Nephron progenitor cell (in vitro differentiated cells): Measurements from ENCODE around the gene OR7C1.
A peak's percentile ranks its signal among the peaks of the same experiment; 100 is the strongest.
"Not testable (repeated sequence)": the region's sequence is repeated elsewhere in the genome, so short reads cannot be mapped to it uniquely, and the experiment has no call there.

Source experiments
- DNase-seq: peaks from one replicate; pipeline ENCODE4 v3.0.0; 2021
- H3K27ac Mint-ChIP-seq: 2 replicates; pipeline ENCODE4 v1.8.0; 2021; ENCODE audit warnings: mild to moderate bottlenecking, moderate library complexity, mixed read lengths
- H3K27me3 Mint-ChIP-seq: 2 replicates; pipeline ENCODE4 v1.8.0; 2021; ENCODE audit warnings: mild to moderate bottlenecking, low read depth, mixed read lengths; ENCODE audit not compliant: poor library complexity
- H3K36me3 Mint-ChIP-seq: 2 replicates; pipeline ENCODE4 v1.8.0; 2021; ENCODE audit warnings: low read depth, mixed read lengths
- H3K4me1 Mint-ChIP-seq: 2 replicates; pipeline ENCODE4 v1.8.0; 2021; ENCODE audit warnings: mixed read lengths
- H3K4me3 Mint-ChIP-seq: 2 replicates; pipeline ENCODE4 v1.8.0; 2021; ENCODE audit warnings: mild to moderate bottlenecking, moderate library complexity, mixed read lengths
- H3K9me3 Mint-ChIP-seq: 2 replicates; pipeline ENCODE4 v1.8.0; 2021; ENCODE audit warnings: mild to moderate bottlenecking, moderate library complexity, mixed read lengths
- CTCF ChIP-seq: fragments of 200-600 bp; sonication (generic); IDR thresholded peaks from 2 replicates; pipeline ENCODE4 v1.5.0; 2021; ENCODE audit warnings: antibody characterized with exemption

The OR7C1 gene

GRCh38 chr19:14782626-14783409 lies 52.2 kb downstream of the OR7C1 start:
- Mint-ChIP-seq H3K27me3 (peaks cover 8% of the 10 kb centered on the region), H3K4me3 (no peak overlapping the region), H3K4me1 (no peaks in the 10 kb centered on the region), H3K36me3 (no peaks in the 10 kb centered on the region), H3K9me3 (peaks cover 26% of the 10 kb centered on the region), H3K27ac (no peak overlapping the region)
- no peak for DNase-seq
- no peak for TF ChIP-seq CTCF

GRCh38 chr19:14781713-14782536 lies 53.1 kb downstream of the OR7C1 start:
- not testable (repeated sequence) for H3K4me3 Mint-ChIP-seq, H3K27ac Mint-ChIP-seq, H3K4me1 Mint-ChIP-seq, H3K36me3 Mint-ChIP-seq, DNase-seq
- peaks cover 11% of the 10 kb centered on the region for H3K27me3 Mint-ChIP-seq
- H3K9me3 Mint-ChIP-seq = peaks cover 24% of the 10 kb centered on the region

- Mint-ChIP-seq H3K9me3 (peaks cover 25% of the 10 kb centered on the region), H3K27me3 (peaks cover 18% of the 10 kb centered on the region)
- not testable (repeated sequence) for H3K36me3 Mint-ChIP-seq, H3K27ac Mint-ChIP-seq, H3K4me1 Mint-ChIP-seq, H3K4me3 Mint-ChIP-seq, DNase-seq
These were observed 54.3 kb downstream of the OR7C1 start for GRCh38 chr19:14780622-14781225.

DNA sequence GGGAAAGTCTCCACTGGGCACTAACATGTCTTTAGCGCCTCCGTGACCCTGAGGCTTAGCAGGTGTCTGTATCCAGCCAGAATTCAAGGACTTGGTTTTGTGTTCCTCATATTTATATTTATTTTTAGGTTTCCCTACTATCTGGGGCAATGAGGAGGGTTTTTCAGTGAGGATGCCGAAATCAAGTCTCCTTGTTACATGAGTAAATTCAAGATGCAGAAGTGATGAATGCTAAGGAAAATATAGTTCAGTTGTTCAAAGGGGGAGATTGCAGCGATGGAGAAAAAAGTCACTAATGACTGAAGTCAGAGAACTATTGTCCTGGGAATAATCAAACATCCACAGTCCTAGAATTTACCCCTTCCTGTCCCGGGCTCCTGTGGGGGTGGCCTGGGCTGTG lies 55.8 kb downstream of the OR7C1 start:
- Mint-ChIP-seq H3K36me3 (no peaks in the 10 kb centered on the region), H3K27ac (no peak overlapping the region), H3K4me1 (no peaks in the 10 kb centered on the region), H3K27me3 (peaks cover 30% of the 10 kb centered on the region), H3K9me3 (peaks cover 19% of the 10 kb centered on the region), H3K4me3 (no peak overlapping the region)
- no peak for DNase-seq
- no peak for TF ChIP-seq CTCF

DNA sequence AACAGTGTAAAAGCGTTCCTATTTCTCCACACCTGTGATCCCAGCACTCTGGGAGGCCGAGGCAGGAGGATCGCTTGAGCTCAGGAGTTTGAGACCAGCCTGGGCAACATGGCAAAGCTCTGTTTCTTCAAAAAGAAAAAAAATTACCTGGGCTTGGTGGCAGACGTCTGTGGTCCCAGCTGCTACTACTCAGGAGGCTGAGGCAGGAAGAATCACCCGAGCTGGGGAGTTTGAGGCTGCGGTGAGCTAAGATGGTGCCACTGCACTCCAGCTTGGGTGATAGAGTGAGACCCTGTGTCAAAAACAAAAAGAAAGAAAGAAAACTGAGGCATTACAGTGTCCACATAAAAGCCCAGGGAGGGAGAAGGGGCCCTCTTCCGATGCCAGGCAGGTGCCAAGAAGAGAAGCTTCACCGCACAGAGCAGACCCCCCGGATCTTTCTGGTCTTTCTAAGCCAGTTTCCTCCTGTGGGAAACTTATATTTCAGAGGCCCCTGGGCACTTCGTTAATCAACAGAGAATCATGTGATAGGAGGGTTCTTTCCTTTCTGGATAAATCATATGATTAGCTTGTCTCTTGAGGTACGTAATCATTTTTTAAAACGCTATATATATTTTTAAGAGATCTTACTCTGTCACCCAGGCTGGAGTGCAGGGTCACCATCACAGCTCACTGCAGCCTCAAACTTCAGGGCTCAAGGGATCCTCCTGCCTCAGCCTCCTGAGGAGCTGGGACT lies 56.7 kb downstream of the OR7C1 start, which contains the start of gene ADGRE2:
Gene ADGRE2 (minus strand): TSS at position 451 of the 736 bp plus-strand sequence. CDS start 1,804 bp downstream, outside the sequence.
- H3K9me3 Mint-ChIP-seq = peaks cover 24% of the 10 kb centered on the region
- H3K4me3 Mint-ChIP-seq, H3K4me1 Mint-ChIP-seq, H3K27ac Mint-ChIP-seq, H3K36me3 Mint-ChIP-seq, DNase-seq: not testable (repeated sequence)
- H3K27me3 Mint-ChIP-seq = peaks cover 38% of the 10 kb centered on the region

DNA sequence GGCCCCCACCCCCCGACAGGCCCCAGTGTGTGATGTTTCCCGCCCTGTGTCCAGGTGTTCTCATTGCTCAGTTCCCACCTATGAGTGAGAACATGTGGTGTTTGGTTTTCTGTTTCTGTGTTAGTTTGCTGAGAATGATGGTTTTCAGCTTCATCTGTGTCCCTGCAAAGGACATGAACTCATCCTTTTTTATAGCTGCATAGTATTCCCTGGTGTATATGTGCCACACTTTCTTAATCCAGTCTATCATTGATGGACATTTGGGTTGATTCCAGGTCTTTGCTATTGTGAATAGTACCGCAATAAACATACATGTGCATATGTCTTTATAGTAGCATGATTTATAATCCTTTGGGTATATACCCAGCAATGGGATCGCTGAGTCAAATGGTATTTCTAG lies 57.3 kb downstream of the OR7C1 start:
- H3K27ac Mint-ChIP-seq, DNase-seq, H3K36me3 Mint-ChIP-seq, H3K4me3 Mint-ChIP-seq, H3K4me1 Mint-ChIP-seq: not testable (repeated sequence)
- peaks cover 24% of the 10 kb centered on the region for H3K9me3 Mint-ChIP-seq
- peaks cover 39% of the 10 kb centered on the region for H3K27me3 Mint-ChIP-seq

DNA sequence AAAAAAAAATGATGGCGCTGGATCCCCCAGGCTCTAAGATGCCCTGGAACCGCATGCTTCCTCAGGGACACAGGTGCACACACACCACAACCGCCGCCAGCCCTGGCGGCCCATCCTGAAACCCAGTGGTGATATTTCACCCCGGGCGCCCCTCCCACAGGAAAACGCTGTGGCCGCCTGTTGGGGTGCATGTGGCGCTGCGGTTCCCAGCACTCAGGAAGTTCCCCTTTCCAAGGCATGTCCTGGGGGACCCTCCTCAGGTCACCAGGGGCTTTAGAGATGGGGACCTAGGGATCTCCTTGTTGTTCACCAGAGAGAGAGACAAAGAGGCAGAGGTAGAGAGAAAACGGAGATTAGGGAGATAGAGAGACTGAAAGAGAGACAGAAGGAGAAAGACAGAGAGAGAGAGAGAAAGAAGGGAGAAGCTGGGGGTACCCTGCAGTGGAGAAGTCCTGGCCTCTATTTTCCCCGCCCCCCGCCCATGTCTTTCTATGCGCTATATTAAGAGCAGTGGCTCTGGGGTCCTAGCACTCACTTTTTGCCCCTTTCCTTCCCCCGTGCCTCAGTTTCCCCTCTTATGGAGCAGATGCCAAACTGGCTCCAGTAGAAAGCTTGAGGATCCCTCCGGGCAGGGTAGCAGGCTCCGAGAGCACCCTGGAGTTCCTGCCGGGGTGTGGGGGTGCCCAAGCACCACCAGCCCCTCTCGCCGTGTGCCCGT lies 59.0 kb downstream of the OR7C1 start:
- peaks cover 39% of the 10 kb centered on the region for H3K27me3 Mint-ChIP-seq
- peaks cover 3% of the 10 kb centered on the region for H3K4me1 Mint-ChIP-seq
- H3K9me3 Mint-ChIP-seq = peaks cover 28% of the 10 kb centered on the region
- no peak for DNase-seq
- no peaks in the 10 kb centered on the region for H3K36me3 Mint-ChIP-seq
- peak overlapping the region; percentile 59 for H3K27ac Mint-ChIP-seq
- H3K4me3 Mint-ChIP-seq = peak overlapping the region; percentile 70
- TF ChIP-seq CTCF = no peak

DNA sequence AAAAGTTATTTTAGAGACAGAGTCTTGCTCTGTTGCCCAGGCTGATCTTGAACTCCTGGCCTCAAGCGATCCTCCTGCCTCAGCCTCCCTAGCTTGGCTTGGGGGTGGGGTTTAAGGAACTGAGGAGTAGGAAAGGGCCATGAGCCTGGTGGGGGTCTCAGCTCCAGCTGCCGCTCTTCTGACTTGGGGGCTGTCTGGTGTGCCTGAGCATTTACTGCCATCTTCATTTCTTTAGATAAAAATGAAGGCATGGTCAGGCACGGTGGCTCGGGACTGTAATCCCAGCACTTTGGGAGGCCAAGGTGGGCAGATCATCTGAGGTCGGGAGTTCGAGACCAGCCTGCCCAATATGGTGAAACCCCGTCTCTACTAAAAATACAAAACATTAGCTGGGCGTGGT lies 59.7 kb downstream of the OR7C1 start:
- H3K36me3 Mint-ChIP-seq, DNase-seq, H3K4me1 Mint-ChIP-seq, H3K27ac Mint-ChIP-seq, H3K4me3 Mint-ChIP-seq: not testable (repeated sequence)
- peaks cover 39% of the 10 kb centered on the region for H3K27me3 Mint-ChIP-seq
- H3K9me3 Mint-ChIP-seq = peaks cover 29% of the 10 kb centered on the region
